HepG2 (cell line): ENCODE results near the gene PROX1. TPM values are rescaled to one million over a fixed set of nuclear protein-coding genes. Genes with fewer than 3 reads are reported as not detected.
A peak's percentile ranks its signal among the peaks of the same experiment; 100 is the strongest.

Source experiments
- ATAC-seq: fragments of 200-7000 bp; cut with Tn5 transposase; 3 replicates; pipeline ENCODE4 v1.9.1; 2020; ENCODE audit warnings: mild to moderate bottlenecking, moderate library complexity
- BruUV-seq: library from RNA; stranded (reverse); fragments of 400-500 nt; replicated peaks from 2 replicates; lab custom pipeline; 2021; lab: Mats Ljungman, UMichigan
- CTCF ChIA-PET: fragments of 300-600 bp; formaldehyde crosslinking; extraction: SDS; loops from one replicate; lab custom pipeline; 2021; ENCODE audit warnings: low total read pairs, inconsistent platforms, low intra/inter-chr PET ratio; lab: Yijun Ruan, JAX
- POLR2A ChIA-PET: fragments of 350-600 bp; sonication (Branson Sonifier 250); formaldehyde crosslinking; loops from one replicate; lab custom pipeline; 2020; ENCODE audit warnings: antibody characterized with exemption, inconsistent platforms; lab: Yijun Ruan, JAX
- DNase-seq: peaks from one replicate; pipeline ENCODE4 v3.0.0-alpha.2; 2015; ENCODE audit warnings: low spot score
- FAIRE-seq: peaks from 3 replicates; lab custom pipeline; 2011; peaks lifted over from hg19 to GRCh38; lab: Jason Lieb, UNC
- H2AFZ ChIP-seq: one replicate; pipeline ENCODE4 v1.6.1; 2011; ENCODE audit warnings: low read length, inconsistent platforms
- H3K27ac ChIP-seq: fragments of 300-600 bp; 3 replicates; pipeline ENCODE4 v1.8.0; 2011; ENCODE audit warnings: mixed run types, mild to moderate bottlenecking, mixed read lengths, low read length, inconsistent platforms; ENCODE audit not compliant: insufficient read depth; ENCODE audit errors: extremely low read length
- H3K27me3 ChIP-seq, 2 experiments: fragments of 200-600 bp in 1 of 2; 2 replicates in 1 of 2; 3 replicates in 1 of 2; pipeline versions ENCODE4 v1.6.0 to v1.8.0; 2011; ENCODE audit warnings: low read length in 2 of 2, mild to moderate bottlenecking in 2 of 2, moderate library complexity in 2 of 2, inconsistent platforms in 1 of 2; ENCODE audit not compliant: insufficient read depth in 2 of 2, control insufficient read depth in 1 of 2
- H3K36me3 ChIP-seq, 2 experiments: fragments of 200-600 bp in 1 of 2; replicated peaks in 1 of 2; 2 replicates in 1 of 2; 3 replicates in 1 of 2; pipeline versions ENCODE4 v1.5.1 to v1.8.0; 2011; ENCODE audit warnings: low read length in 2 of 2, inconsistent platforms in 1 of 2; ENCODE audit not compliant: insufficient read depth in 2 of 2, control insufficient read depth in 1 of 2
- H3K4me1 ChIP-seq: 2 replicates; pipeline ENCODE4 v1.5.1; 2012; ENCODE audit warnings: low read length, inconsistent platforms; ENCODE audit not compliant: insufficient read depth
- H3K4me2 ChIP-seq: 2 replicates; pipeline ENCODE4 v1.6.0; 2011; ENCODE audit warnings: low read depth, low read length, inconsistent platforms
- H3K4me3 ChIP-seq, 3 experiments: fragments of 200-600 bp in 1 of 3; sonication (generic), shearing (Covaris generic) in 1 of 3; replicated peaks in 1 of 3; 2 replicates each; pipeline ENCODE4 v1.5.1; 2011 to 2016; ENCODE audit warnings: low read length in 3 of 3, inconsistent platforms in 2 of 3, low read depth in 2 of 3, mild to moderate bottlenecking in 2 of 3, control low read depth in 1 of 3, mixed read lengths in 1 of 3; ENCODE audit not compliant: insufficient read depth in 1 of 3
- H3K79me2 ChIP-seq: one replicate; pipeline ENCODE4 v1.6.1; 2011; ENCODE audit warnings: low read length, inconsistent platforms; ENCODE audit not compliant: insufficient read depth
- H3K9ac ChIP-seq: 2 replicates; pipeline ENCODE4 v1.6.0; 2011; ENCODE audit warnings: mild to moderate bottlenecking, low read depth, low read length, inconsistent platforms; ENCODE audit not compliant: insufficient read depth
- H3K9me3 ChIP-seq: 2 replicates; pipeline ENCODE4 v1.5.1; 2012; ENCODE audit warnings: mild to moderate bottlenecking, low read length
- H4K20me1 ChIP-seq: 2 replicates; pipeline ENCODE4 v1.6.0; 2011; ENCODE audit warnings: inconsistent platforms, mild to moderate bottlenecking, low read length, moderate library complexity; ENCODE audit not compliant: insufficient read depth
- ARID3A ChIP-seq: IDR thresholded peaks from 2 replicates; pipeline ENCODE4 v1.6.1; 2012; ENCODE audit warnings: low read depth, low read length, improper control_type of control experiment
- ARNTL ChIP-seq: sonication (generic); formaldehyde crosslinking; IDR thresholded peaks from 2 replicates; pipeline ENCODE4 v1.4.0; 2020; ENCODE audit warnings: mild to moderate bottlenecking, missing genetic modification reagents
- E2F2 ChIP-seq: sonication (generic); formaldehyde crosslinking; IDR thresholded peaks from 2 replicates; pipeline ENCODE4 v1.4.0; 2020; ENCODE audit warnings: missing genetic modification reagents, borderline replicate concordance
- IRF9 ChIP-seq: sonication (generic); formaldehyde crosslinking; IDR thresholded peaks from 2 replicates; pipeline ENCODE4 v1.8.0; 2022; ENCODE audit warnings: missing genetic modification reagents, mild to moderate bottlenecking, borderline replicate concordance
- KMT2A ChIP-seq: sonication (generic); formaldehyde crosslinking; IDR thresholded peaks from 2 replicates; pipeline ENCODE4 v1.4.0; 2020; ENCODE audit warnings: missing genetic modification reagents
- PHF21A ChIP-seq: sonication (generic); formaldehyde crosslinking; IDR thresholded peaks from 2 replicates; pipeline ENCODE4 v1.5.0; 2020; ENCODE audit warnings: mild to moderate bottlenecking, missing genetic modification reagents
- POLR2A ChIP-seq, 2 experiments: IDR thresholded peaks; 2 replicates each; pipeline ENCODE4 v1.6.1; 2011; ENCODE audit warnings: low read depth in 2 of 2, low read length in 2 of 2, mild to moderate bottlenecking in 1 of 2, moderate library complexity in 1 of 2; ENCODE audit not compliant: insufficient read depth in 1 of 2
- POLR2AphosphoS5 ChIP-seq: IDR thresholded peaks from 2 replicates; pipeline ENCODE4 v1.6.1; 2012; ENCODE audit warnings: low read depth, low read length
- POLR2G ChIP-seq: fragments of 200-400 bp; formaldehyde crosslinking; IDR thresholded peaks from 2 replicates; pipeline ENCODE4 v1.6.1; 2018; ENCODE audit warnings: mild to moderate bottlenecking, low read depth, low read length, moderate library complexity
- RBFOX2 ChIP-seq: fragments of 200-400 bp; formaldehyde crosslinking; IDR thresholded peaks from 2 replicates; pipeline ENCODE4 v1.6.1; 2017; ENCODE audit warnings: low read depth, mild to moderate bottlenecking, low read length
- SOX13 ChIP-seq, 3 experiments: fragments of 450-650 bp in 1 of 3; sonication (generic) in 1 of 3; formaldehyde crosslinking in 1 of 3; IDR thresholded peaks in 2 of 3; conservative IDR thresholded peaks in 1 of 3; 2 replicates each; pipeline versions ENCODE4 v1.5.0 to v1.6.1; 2016 to 2020; ENCODE audit warnings: antibody characterized with exemption in 1 of 3, mild to moderate bottlenecking in 1 of 3, missing compliant biosample characterization in 1 of 3, missing genetic modification reagents in 1 of 3, moderate library complexity in 1 of 3
- ZBTB20 ChIP-seq: sonication (generic); formaldehyde crosslinking; IDR thresholded peaks from 2 replicates; pipeline ENCODE4 v1.8.1; 2023; ENCODE audit warnings: missing genetic modification reagents, low read depth, mild to moderate bottlenecking, borderline replicate concordance
- ZBTB38 ChIP-seq: sonication (generic); formaldehyde crosslinking; IDR thresholded peaks from 2 replicates; pipeline ENCODE4 v1.5.1; 2020; ENCODE audit warnings: mild to moderate bottlenecking, missing genetic modification reagents
- ZNF235 ChIP-seq: sonication (generic); formaldehyde crosslinking; IDR thresholded peaks from 2 replicates; pipeline ENCODE4 v1.8.1; 2023; ENCODE audit warnings: mild to moderate bottlenecking, missing genetic modification reagents, borderline replicate concordance
- ZNF770 ChIP-seq: sonication (generic); formaldehyde crosslinking; IDR thresholded peaks from 2 replicates; pipeline ENCODE4 v1.5.0; 2020; ENCODE audit warnings: mild to moderate bottlenecking, missing genetic modification reagents
- WGBS: methylation state at CpG from one replicate; pipeline ENCODE4 v1.1.6; 2017; ENCODE audit warnings: low lambda C conversion rate; 5-methylcytosine and 5-hydroxymethylcytosine counted together
- in situ Hi-C: cut with HindIII; loops from 2 replicates; pipeline ENCODE4 v1.10.0; 2017; ENCODE audit warnings: low pct_unique_long_range_greater_than_20kb; ENCODE audit not compliant: extremely low pct_ligation_motif_present
- intact Hi-C: fragments of 100-400 bp; cut with micrococcal nuclease; formaldehyde crosslinking; loops from one replicate; pipeline ENCODE4 v1.10.0; 2022; ENCODE audit not compliant: unreplicated experiment
- polyA plus RNA-seq, 8 experiments: library from polyadenylated mRNA; depleted of rRNA in 3 of 8; stranded (reverse) in 7 of 8; unstranded in 1 of 8; fragments of >200 nt; fragmentation: Illumina TruSeq in 4 of 8; extraction: Trizol in 4 of 8; gene quantifications; 2 replicates each; pipeline versions ENCODE4 v1.2.1 to v1.2.3, GENCODE V29; 2011 to 2016; ENCODE audit warnings: low read depth in 4 of 8, missing spikeins in 1 of 8, mixed read lengths in 1 of 8; ENCODE audit not compliant: insufficient read depth in 1 of 8
- total RNA-seq, 5 experiments: library from RNA; depleted of rRNA; stranded (reverse); fragments of >200 nt; fragmentation: Illumina TruSeq; extraction: Trizol; gene quantifications; 2 replicates each; pipeline ENCODE4 v1.2.3, GENCODE V29; 2016; ENCODE audit warnings: low read depth in 1 of 5

The PROX1 gene
- total and polyA plus RNA-seq, 2 of the 13 experiments (the other 11 are each of a cell fraction or from before 2014, with no cell fraction given), result 12.3 to 30.2 TPM

GRCh38 chr1:213986020-213986924 is 1.5 kb upstream of the PROX1 start:
- ATAC-seq (no peak), DNase-seq (no peak), FAIRE-seq (no peak)
- in situ Hi-C loops, result loop anchor here (10.0 to 25.0 kb wide), 3 partner anchors 421 to 749 kb away; no protein-coding TSS in a partner anchor
- no peaks in the 10 kb centered on the region; a peak in 1 of 5 replicates for H3K27me3 ChIP-seq
- H3K36me3 ChIP-seq, result no peaks in the 10 kb centered on the region
- BruUV-seq, result no TSS peak
- intact Hi-C loops, result loop anchor here (5.0 to 10.0 kb wide), 4 partner anchors 66 to 744 kb away; no protein-coding TSS in a partner anchor
- peak overlapping the region; percentile 77 for H3K9ac ChIP-seq
- H2AFZ ChIP-seq, result no peak overlapping the region
- peaks cover 56% of the 10 kb centered on the region for H3K4me1 ChIP-seq
- ChIA-PET POLR2A (interaction anchor here (0.6 to 4.7 kb wide), 7 partner anchors 9 to 417 kb away, joined by 3 to 107 read pairs (median 26); no protein-coding TSS in a partner anchor), CTCF (no interaction called here)
- peaks cover 52% of the 10 kb centered on the region for H3K79me2 ChIP-seq
- WGBS, result 82% methylated on average over 31 of the region's 31 CpGs
- peak overlapping the region; percentile 72 for H3K27ac ChIP-seq
- H3K9me3 ChIP-seq, result no peaks in the 10 kb centered on the region
- H4K20me1 ChIP-seq, result 0 out of 2 replicates have a peak, but pooled peaks cover 2% of the 10 kb centered on the region
- H3K4me2 ChIP-seq, result peak overlapping the region; percentile 91
- H3K4me3 ChIP-seq, result peak overlapping the region; percentile 74 to 84 (median 82); a peak in 5 of 6 replicates
- TF ChIP-seq ZBTB20 (CRISPR knock-in tag) (no peak), ZBTB38 (CRISPR knock-in tag) (peak; percentile 80), RBFOX2 (peak; percentile 60; the same call in 1 of the 2 replicates), ARID3A (no peak), POLR2A (IDR thresholded peaks at IDR 0.05; ENCODE audit: insufficient read depth in 1 of 2, low read depth in 2 of 2, low read length in 2 of 2) (peak in 1 of 2 experiments; percentile 29; a peak in 1 of 4 replicates), IRF9 (CRISPR knock-in tag) (no peak), ZNF235 (CRISPR knock-in tag) (no peak), PHF21A (CRISPR knock-in tag) (0 out of 2 replicates have a peak, but pooled peaks have one; percentile 32), POLR2G (peak; percentile 36; the same call in 1 of the 2 replicates), SOX13 (IDR thresholded peaks at IDR 0.05) (no peak), SOX13 (CRISPR knock-in tag; conservative IDR thresholded peaks at IDR 0.05 in 1 of 2, IDR thresholded peaks at IDR 0.05 in 1 of 2) (no peak), KMT2A (CRISPR knock-in tag) (0 out of 2 replicates have a peak, but pooled peaks have one; percentile 38), POLR2AphosphoS5 (peak; percentile 25; the same call in 1 of the 2 replicates), ZNF770 (CRISPR knock-in tag) (no peak), E2F2 (CRISPR knock-in tag) (no peak), ARNTL (CRISPR knock-in tag) (no peak)
